OCI-LY7 (cell line): Measurements from ENCODE around the gene FBF1. TPM values are rescaled to one million over a fixed set of nuclear protein-coding genes. Genes with fewer than 3 reads are reported as not detected.
"Not testable (repeated sequence)": the region's sequence is repeated elsewhere in the genome, so short reads cannot be mapped to it uniquely, and the experiment has no call there.

ENCODE experiments used
- BruUV-seq: library from RNA; stranded (reverse); fragments of 400-500 nt; replicated peaks from 2 replicates; lab custom pipeline; 2021; lab: Mats Ljungman, UMichigan
- CTCF ChIA-PET: fragments of 300-600 bp; sonication (Branson Sonifier 250); formaldehyde crosslinking; loops from one replicate; lab custom pipeline; 2022; ENCODE audit warnings: antibody characterized with exemption; ENCODE audit not compliant: unreplicated experiment; lab: Charles Lee
- POLR2A ChIA-PET: fragments of 300-600 bp; sonication (Branson Sonifier 250); formaldehyde crosslinking; loops from one replicate; lab custom pipeline; 2022; ENCODE audit warnings: antibody characterized with exemption; lab: Charles Lee
- DNase-seq: peaks from one replicate; pipeline ENCODE4 v3.0.0-alpha.2; 2015; ENCODE audit warnings: low spot score
- H2AFZ ChIP-seq: fragments of 200-600 bp; sonication (generic), shearing (Covaris generic); 2 replicates; pipeline ENCODE4 v1.6.1; 2014; ENCODE audit warnings: mild to moderate bottlenecking, antibody characterized with exemption, low read length, moderate library complexity
- H3K27ac ChIP-seq: fragments of 200-600 bp; sonication (generic); 2 replicates; pipeline ENCODE4 v1.5.1; 2014; ENCODE audit warnings: mixed run types, low read depth, mild to moderate bottlenecking, moderate library complexity, low read length, inconsistent platforms; ENCODE audit not compliant: poor library complexity, severe bottlenecking
- H3K36me3 ChIP-seq: fragments of 200-600 bp; sonication (generic); 2 replicates; pipeline ENCODE4 v1.6.1; 2014; ENCODE audit warnings: mild to moderate bottlenecking, antibody characterized with exemption, low read length, moderate library complexity, mixed read lengths; ENCODE audit not compliant: insufficient read depth
- H3K4me1 ChIP-seq: fragments of 200-600 bp; sonication (generic); 2 replicates; pipeline ENCODE4 v1.5.1; 2014; ENCODE audit warnings: mild to moderate bottlenecking, low read length; ENCODE audit not compliant: insufficient read depth, poor library complexity, severe bottlenecking
- H3K4me2 ChIP-seq: fragments of 200-600 bp; sonication (generic); 2 replicates; pipeline ENCODE4 v1.6.1; 2014; ENCODE audit warnings: mild to moderate bottlenecking, low read length
- H3K4me3 ChIP-seq: fragments of 200-600 bp; sonication (generic); 2 replicates; pipeline ENCODE4 v1.5.1; 2014; ENCODE audit warnings: mild to moderate bottlenecking, low read depth, low read length; ENCODE audit not compliant: poor library complexity, severe bottlenecking
- H3K79me2 ChIP-seq: fragments of 200-600 bp; sonication (generic); 2 replicates; pipeline ENCODE4 v1.6.1; 2016; ENCODE audit warnings: low read depth, mild to moderate bottlenecking, low read length, moderate library complexity, mixed read lengths; ENCODE audit not compliant: insufficient read depth
- H3K9me2 ChIP-seq: fragments of 200-600 bp; sonication (generic); 2 replicates; pipeline ENCODE4 v1.6.1; 2016; ENCODE audit warnings: mild to moderate bottlenecking, low read length, mixed read lengths; ENCODE audit not compliant: insufficient read depth
- H3K9me3 ChIP-seq: fragments of 200-600 bp; sonication (generic); 2 replicates; pipeline ENCODE4 v1.6.1; 2014; ENCODE audit warnings: mild to moderate bottlenecking, mixed run types, low read length, mixed read lengths
- H4K20me1 ChIP-seq: fragments of 200-600 bp; sonication (generic); 2 replicates; pipeline ENCODE4 v1.6.1; 2014; ENCODE audit warnings: mild to moderate bottlenecking, antibody characterized with exemption, low read length, moderate library complexity, mixed read lengths; ENCODE audit not compliant: insufficient read depth
- CTCF ChIP-seq: fragments of 200-600 bp; sonication (generic); conservative IDR thresholded peaks from 2 replicates; pipeline ENCODE4 v1.5.1; 2014; ENCODE audit warnings: mild to moderate bottlenecking, antibody characterized with exemption, low read length, moderate library complexity, mixed read lengths
- EZH2phosphoT487 ChIP-seq: fragments of 200-600 bp; sonication (generic); IDR thresholded peaks from 2 replicates; pipeline ENCODE4 v1.6.1; 2018; ENCODE audit warnings: low read depth, borderline replicate concordance, mild to moderate bottlenecking, mixed run types, antibody characterized with exemption, low read length, moderate library complexity, mixed read lengths
- intact Hi-C: fragments of 100-400 bp; cut with micrococcal nuclease; formaldehyde crosslinking; loops from one replicate; pipeline ENCODE4 v1.10.0; 2022; ENCODE audit not compliant: unreplicated experiment
- total RNA-seq, 2 experiments: library from RNA; depleted of rRNA in 1 of 2; stranded (reverse); fragments of >200 nt in 1 of 2; shearing (Covaris generic) in 1 of 2; gene quantifications; 2 replicates each; pipeline ENCODE4 v1.2.3, GENCODE V29; 2014 to 2022

FBF1 gene
- total RNA-seq, 2 experiments from 2014 or later: 34.6 to 47.9 TPM

GRCh38 chr17:75872434-75873351, 68.1 kb downstream of the FBF1 start:
- ChIA-PET POLR2A (interaction anchor here (0.7 kb wide), 1 partner anchor 10 kb away, joined by 3 read pairs; no protein-coding TSS in a partner anchor), CTCF (interaction anchor here (0.8 to 1.1 kb wide), 2 partner anchors 14 to 17 kb away, joined by 3 read pairs; partner anchors contain the start of gene WBP2)
- intact Hi-C loops: no loop called here
- no peaks in the 10 kb centered on the region for H3K9me3 ChIP-seq
- no peak overlapping the region for H3K4me2 ChIP-seq
- DNase-seq: no peak
- no peaks in the 10 kb centered on the region for H3K79me2 ChIP-seq
- BruUV-seq: no TSS peak
- no peak overlapping the region for H2AFZ ChIP-seq
- no peak for TF ChIP-seq CTCF
- 0 out of 2 replicates have a peak, but pooled peaks cover 7% of the 10 kb centered on the region for H3K36me3 ChIP-seq
- H3K27ac ChIP-seq: no peak overlapping the region
- no peaks in the 10 kb centered on the region for H3K9me2 ChIP-seq
- H4K20me1 ChIP-seq: no peaks in the 10 kb centered on the region
- peaks cover 36% of the 10 kb centered on the region for H3K4me1 ChIP-seq
- H3K4me3 ChIP-seq: no peak overlapping the region

- H4K20me1 ChIP-seq, H3K4me3 ChIP-seq, CTCF ChIA-PET, H3K36me3 ChIP-seq, H3K9me2 ChIP-seq, intact Hi-C loops, H3K4me2 ChIP-seq, BruUV-seq, H3K27ac ChIP-seq, DNase-seq, H3K9me3 ChIP-seq, H2AFZ ChIP-seq, H3K79me2 ChIP-seq: not testable (repeated sequence)
- POLR2A ChIA-PET: interaction anchor here (0.6 kb wide), 1 partner anchor 24 kb away, joined by 3 read pairs; no protein-coding TSS in a partner anchor
- peaks cover 14% of the 10 kb centered on the region for H3K4me1 ChIP-seq
Measured at GRCh38 chr17:75870228-75870627, 70.6 kb downstream of the FBF1 start.

GRCh38 chr17:75869282-75870141, 71.3 kb downstream of the FBF1 start:
- no peaks in the 10 kb centered on the region for H3K79me2 ChIP-seq
- no peaks in the 10 kb centered on the region for H3K9me2 ChIP-seq
- TF ChIP-seq CTCF (no peak), EZH2phosphoT487 (no peak)
- no TSS peak for BruUV-seq
- POLR2A ChIA-PET: no interaction called here
- H3K4me3 ChIP-seq: no peak overlapping the region
- no peak overlapping the region for H2AFZ ChIP-seq
- no peak overlapping the region for H3K27ac ChIP-seq
- intact Hi-C loops: no loop called here
- no peaks in the 10 kb centered on the region for H4K20me1 ChIP-seq
- DNase-seq: no peak
- no peak overlapping the region for H3K4me2 ChIP-seq
- no peaks in the 10 kb centered on the region for H3K9me3 ChIP-seq
- CTCF ChIA-PET: interaction anchor here (0.6 kb wide), 1 partner anchor 1575 kb away, joined by 3 read pairs; no protein-coding TSS in a partner anchor
- peaks cover 19% of the 10 kb centered on the region for H3K4me1 ChIP-seq
- 0 out of 2 replicates have a peak, but pooled peaks cover 7% of the 10 kb centered on the region for H3K36me3 ChIP-seq

GRCh38 chr17:75868730-75869281, 72.0 kb downstream of the FBF1 start:
- peaks cover 26% of the 10 kb centered on the region for H3K4me1 ChIP-seq
- H3K4me2 ChIP-seq, H4K20me1 ChIP-seq, H3K27ac ChIP-seq, H3K36me3 ChIP-seq, H3K79me2 ChIP-seq, POLR2A ChIA-PET, H3K9me3 ChIP-seq, intact Hi-C loops, H3K9me2 ChIP-seq, DNase-seq, H2AFZ ChIP-seq, H3K4me3 ChIP-seq, BruUV-seq: not testable (repeated sequence)
- CTCF ChIA-PET: interaction anchor here (0.6 kb wide), 1 partner anchor 1576 kb away, joined by 3 read pairs; no protein-coding TSS in a partner anchor
